ENCODE measurements around the gene DNASE1L2.

DNA sequence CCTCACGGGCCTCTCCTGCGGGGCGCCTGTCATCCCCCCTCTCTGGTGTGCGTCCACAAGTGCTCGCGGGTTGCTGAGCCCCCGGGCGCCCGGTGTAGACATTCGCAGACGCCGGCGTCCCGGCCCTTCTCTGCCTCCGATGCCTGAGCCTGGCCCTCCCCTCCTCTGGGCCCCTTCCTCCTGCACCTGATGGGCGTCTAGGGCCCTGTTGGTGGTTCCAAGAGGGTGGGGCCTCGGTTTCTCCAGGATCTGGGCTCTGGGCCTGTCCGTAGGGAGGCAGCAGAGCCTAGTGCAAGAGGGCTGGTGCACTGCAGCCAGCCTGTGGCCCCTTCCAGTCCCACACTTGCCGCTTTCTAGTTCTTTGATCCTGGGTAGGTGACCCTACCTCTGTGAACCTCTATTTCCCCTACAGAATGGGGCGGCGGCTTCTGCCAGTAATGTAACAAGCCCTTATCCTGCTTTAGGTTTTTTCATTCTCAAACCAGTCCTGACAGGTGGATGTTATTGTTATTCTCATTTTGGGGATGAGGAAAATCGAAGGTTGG is 12.2 kb upstream of the DNASE1L2 start:
- no peak for TF ChIP-seq CTCF (IDR thresholded peaks at IDR 0.05)
- no peak for TF ChIP-seq POLR2A (IDR thresholded peaks at IDR 0.05)

Measured in testis (tissue), 2 donors.